IPS-18a (cell line): ENCODE data around the gene SPTBN5.

Experiments used
- H3K27ac ChIP-seq: one replicate; pipeline ENCODE4 v1.5.1; 2013; ENCODE audit warnings: low read length
- H3K27me3 ChIP-seq: one replicate; pipeline ENCODE4 v1.6.1; 2013; ENCODE audit warnings: mild to moderate bottlenecking, low read length; ENCODE audit not compliant: control insufficient read depth, insufficient read depth
- H3K36me3 ChIP-seq: one replicate; pipeline ENCODE4 v1.6.1; 2013; ENCODE audit warnings: low read depth, low read length; ENCODE audit not compliant: control insufficient read depth
- H3K4me1 ChIP-seq: one replicate; pipeline ENCODE4 v1.6.1; 2013; ENCODE audit warnings: low read depth, low read length; ENCODE audit not compliant: control insufficient read depth
- H3K4me3 ChIP-seq: one replicate; pipeline ENCODE4 v1.5.1; 2013; ENCODE audit warnings: low read length
- H3K9ac ChIP-seq: one replicate; pipeline ENCODE4 v1.6.1; 2013; ENCODE audit warnings: mild to moderate bottlenecking, low read length, moderate library complexity
- H3K9me3 ChIP-seq: one replicate; pipeline ENCODE4 v1.6.1; 2013; ENCODE audit warnings: low read depth, low read length; ENCODE audit not compliant: control insufficient read depth

Gene SPTBN5

GRCh38 chr15:41855261-41855961 lies 38.4 kb downstream of the SPTBN5 start:
- Histone ChIP-seq H3K4me3 (no peak overlapping the region), H3K9me3 (no peaks in the 10 kb centered on the region), H3K27ac (no peak overlapping the region), H3K36me3 (no peaks in the 10 kb centered on the region), H3K4me1 (peaks cover 6% of the 10 kb centered on the region), H3K27me3 (no peaks in the 10 kb centered on the region), H3K9ac (no peak overlapping the region)

GRCh38 chr15:41854443-41854842 lies 39.4 kb downstream of the SPTBN5 start:
- no peak overlapping the region for H3K9ac ChIP-seq
- no peak overlapping the region for H3K27ac ChIP-seq
- H3K4me1 ChIP-seq, result peaks cover 6% of the 10 kb centered on the region
- no peaks in the 10 kb centered on the region for H3K36me3 ChIP-seq
- no peaks in the 10 kb centered on the region for H3K27me3 ChIP-seq
- H3K9me3 ChIP-seq, result no peaks in the 10 kb centered on the region
- no peak overlapping the region for H3K4me3 ChIP-seq

GRCh38 chr15:41853831-41854230 lies 40.0 kb downstream of the SPTBN5 start:
- H3K9ac ChIP-seq, result no peak overlapping the region
- H3K4me3 ChIP-seq, result no peak overlapping the region
- no peaks in the 10 kb centered on the region for H3K9me3 ChIP-seq
- H3K36me3 ChIP-seq, result no peaks in the 10 kb centered on the region
- H3K27me3 ChIP-seq, result no peaks in the 10 kb centered on the region
- peaks cover 6% of the 10 kb centered on the region for H3K4me1 ChIP-seq
- H3K27ac ChIP-seq, result no peak overlapping the region

GRCh38 chr15:41852736-41853590 lies 40.9 kb downstream of the SPTBN5 start:
- Histone ChIP-seq H3K36me3 (peaks cover 1% of the 10 kb centered on the region), H3K9ac (no peak overlapping the region), H3K27ac (no peak overlapping the region), H3K27me3 (no peaks in the 10 kb centered on the region), H3K9me3 (no peaks in the 10 kb centered on the region), H3K4me1 (peaks cover 6% of the 10 kb centered on the region), H3K4me3 (no peak overlapping the region)

GRCh38 chr15:41851755-41852370 lies 42.0 kb downstream of the SPTBN5 start:
- no peak overlapping the region for H3K4me3 ChIP-seq
- H3K9me3 ChIP-seq, result no peaks in the 10 kb centered on the region
- H3K27me3 ChIP-seq, result no peaks in the 10 kb centered on the region
- no peak overlapping the region for H3K9ac ChIP-seq
- peaks cover 6% of the 10 kb centered on the region for H3K4me1 ChIP-seq
- peaks cover 6% of the 10 kb centered on the region for H3K36me3 ChIP-seq
- H3K27ac ChIP-seq, result no peak overlapping the region

- Histone ChIP-seq H3K27me3 (no peaks in the 10 kb centered on the region), H3K36me3 (peaks cover 10% of the 10 kb centered on the region), H3K9ac (no peak overlapping the region), H3K4me1 (peaks cover 6% of the 10 kb centered on the region), H3K4me3 (no peak overlapping the region), H3K27ac (no peak overlapping the region), H3K9me3 (no peaks in the 10 kb centered on the region)
Measured at GRCh38 chr15:41851167-41851523, 42.7 kb downstream of the SPTBN5 start.

GRCh38 chr15:41850482-41851166 lies 43.2 kb downstream of the SPTBN5 start:
- Histone ChIP-seq H3K27me3 (no peaks in the 10 kb centered on the region), H3K9me3 (no peaks in the 10 kb centered on the region), H3K4me3 (no peak overlapping the region), H3K4me1 (peaks cover 2% of the 10 kb centered on the region), H3K9ac (no peak overlapping the region), H3K36me3 (peaks cover 10% of the 10 kb centered on the region), H3K27ac (no peak overlapping the region)

GRCh38 chr15:41849861-41850260 lies 44.0 kb downstream of the SPTBN5 start:
- Histone ChIP-seq H3K4me1 (no peaks in the 10 kb centered on the region), H3K36me3 (peaks cover 10% of the 10 kb centered on the region), H3K27me3 (no peaks in the 10 kb centered on the region), H3K9me3 (no peaks in the 10 kb centered on the region), H3K27ac (no peak overlapping the region), H3K9ac (no peak overlapping the region), H3K4me3 (no peak overlapping the region)

GRCh38 chr15:41849204-41849603 lies 44.6 kb downstream of the SPTBN5 start:
- Histone ChIP-seq H3K9ac (no peak overlapping the region), H3K4me3 (no peak overlapping the region), H3K27ac (no peak overlapping the region), H3K4me1 (no peaks in the 10 kb centered on the region), H3K36me3 (peaks cover 10% of the 10 kb centered on the region), H3K9me3 (no peaks in the 10 kb centered on the region), H3K27me3 (no peaks in the 10 kb centered on the region)

GRCh38 chr15:41848631-41849030 lies 45.2 kb downstream of the SPTBN5 start:
- Histone ChIP-seq H3K36me3 (peaks cover 10% of the 10 kb centered on the region), H3K4me3 (no peak overlapping the region), H3K27ac (no peak overlapping the region), H3K4me1 (no peaks in the 10 kb centered on the region), H3K9me3 (no peaks in the 10 kb centered on the region), H3K9ac (no peak overlapping the region), H3K27me3 (no peaks in the 10 kb centered on the region)

- Histone ChIP-seq H3K9ac (no peak overlapping the region), H3K9me3 (no peaks in the 10 kb centered on the region), H3K27ac (no peak overlapping the region), H3K4me3 (no peak overlapping the region), H3K4me1 (no peaks in the 10 kb centered on the region), H3K27me3 (no peaks in the 10 kb centered on the region), H3K36me3 (peaks cover 10% of the 10 kb centered on the region)
Measured at GRCh38 chr15:41847981-41848380, 45.9 kb downstream of the SPTBN5 start.
